H1 (cell line): Measurements from ENCODE around the gene USHBP1. TPM values are rescaled to one million over a fixed set of nuclear protein-coding genes. Genes with fewer than 3 reads are reported as not detected.

Source experiments
- polyA plus RNA-seq, 7 experiments: library from polyadenylated mRNA; depleted of rRNA in 3 of 7; stranded (reverse) in 5 of 7; unstranded in 2 of 7; fragments of >200 nt in 5 of 7; fragments of 200-250 nt in 2 of 7; gene quantifications; 1 replicate in 5 of 7; 2 replicates in 1 of 7; 4 replicates in 1 of 7; pipeline versions ENCODE4 v1.2.1 to v1.2.3, GENCODE V29; 2011 to 2013; ENCODE audit warnings: missing spikeins in 2 of 7, mixed read lengths in 2 of 7
- total RNA-seq: library from RNA; stranded (reverse); fragmentation: NEBNext Ultra II Directional; extraction: Animal tissue kit (Norgen Biotek cat#: 25700); gene quantifications from 2 replicates; pipeline ENCODE4 v1.2.1, GENCODE V29; 2021

The USHBP1 gene
- total and polyA plus RNA-seq, 2 of the 8 experiments (the other 6 are each of a cell fraction or from before 2014, with no cell fraction given): 5.0 to 7.5 TPM

Other genes with a start within 250 kb of the USHBP1 start
- gene CPAMD8, start 237.9 kb downstream of the USHBP1 start, total RNA-seq: 9.2 and 11.1 TPM in 2 replicates
- gene CPAMD8, start 237.9 kb downstream of the USHBP1 start, polyA plus RNA-seq (2011; rRNA removed): 6.1 and 11.2 TPM in 2 replicates
- 23.2 and 23.5 TPM in 2 replicates for gene HAUS8, start 189.3 kb downstream of the USHBP1 start, total RNA-seq
- gene HAUS8, start 189.3 kb downstream of the USHBP1 start, polyA plus RNA-seq (2011; rRNA removed): 18.4 and 18.9 TPM in 2 replicates
- gene MYO9B, start 189.0 kb downstream of the USHBP1 start, total RNA-seq: 76.8 and 77.1 TPM in 2 replicates
- gene MYO9B, start 189.0 kb downstream of the USHBP1 start, polyA plus RNA-seq (2011; rRNA removed): 27.6 and 40.0 TPM in 2 replicates
- 8.7 and 11.8 TPM in 2 replicates for gene USE1, start 49.4 kb downstream of the USHBP1 start, total RNA-seq
- gene USE1, start 49.4 kb downstream of the USHBP1 start, polyA plus RNA-seq (2011; rRNA removed): 13.9 and 16.6 TPM in 2 replicates
- gene OCEL1, start 38.5 kb downstream of the USHBP1 start, total RNA-seq: 32.1 and 32.6 TPM in 2 replicates
- 13.3 and 20.2 TPM in 2 replicates for gene OCEL1, start 38.5 kb downstream of the USHBP1 start, polyA plus RNA-seq (2011; rRNA removed)
- gene NR2F6, start 18.8 kb downstream of the USHBP1 start, total RNA-seq: 114 and 121 TPM in 2 replicates
- gene NR2F6, start 18.8 kb downstream of the USHBP1 start, polyA plus RNA-seq (2011; rRNA removed): 99.7 and 147 TPM in 2 replicates
- 127 and 134 TPM in 2 replicates for gene BABAM1, start 2.7 kb upstream of the USHBP1 start, total RNA-seq
- 133 and 153 TPM in 2 replicates for gene BABAM1, start 2.7 kb upstream of the USHBP1 start, polyA plus RNA-seq (2011; rRNA removed)
- gene ANKLE1, start 17.2 kb upstream of the USHBP1 start, total RNA-seq: 6.1 and 6.8 TPM in 2 replicates
- 9.6 and 14.2 TPM in 2 replicates for gene ANKLE1, start 17.2 kb upstream of the USHBP1 start, polyA plus RNA-seq (2011; rRNA removed)
- 11.3 and 14.5 TPM in 2 replicates for gene ABHD8, start 38.7 kb upstream of the USHBP1 start, total RNA-seq
- 18.7 and 28.5 TPM in 2 replicates for gene ABHD8, start 38.7 kb upstream of the USHBP1 start, polyA plus RNA-seq (2011; rRNA removed)
- 99.6 and 100 TPM in 2 replicates for gene MRPL34, start 41.1 kb upstream of the USHBP1 start, total RNA-seq
- gene MRPL34, start 41.1 kb upstream of the USHBP1 start, polyA plus RNA-seq (2011; rRNA removed): 91.9 and 123 TPM in 2 replicates
- 34.5 and 35.9 TPM in 2 replicates for gene DDA1, start 44.8 kb upstream of the USHBP1 start, total RNA-seq
- 29.2 and 30.0 TPM in 2 replicates for gene DDA1, start 44.8 kb upstream of the USHBP1 start, polyA plus RNA-seq (2011; rRNA removed)
- 20.7 and 21.4 TPM in 2 replicates for gene ANO8, start 70.1 kb upstream of the USHBP1 start, total RNA-seq
- gene ANO8, start 70.1 kb upstream of the USHBP1 start, polyA plus RNA-seq (2011; rRNA removed): 9.5 and 17.3 TPM in 2 replicates
- 52.7 and 56.0 TPM in 2 replicates for gene GTPBP3, start 72.8 kb upstream of the USHBP1 start, total RNA-seq
- 30.4 and 50.7 TPM in 2 replicates for gene GTPBP3, start 72.8 kb upstream of the USHBP1 start, polyA plus RNA-seq (2011; rRNA removed)
- 0.27 TPM in 1 of 2 replicates, not detected in the other for gene PLVAP, start 112.6 kb upstream of the USHBP1 start, total RNA-seq
- 0.32 and 0.35 TPM in 2 replicates for gene PLVAP, start 112.6 kb upstream of the USHBP1 start, polyA plus RNA-seq (2011; rRNA removed)
- not detected in 2 replicates for gene CCDC194, start 129.5 kb upstream of the USHBP1 start, total RNA-seq
- 0.33 and 0.74 TPM in 2 replicates for gene CCDC194, start 129.5 kb upstream of the USHBP1 start, polyA plus RNA-seq (2011; rRNA removed)
- 16.8 and 18.1 TPM in 2 replicates for gene BST2, start 140.9 kb upstream of the USHBP1 start, total RNA-seq
- gene BST2, start 140.9 kb upstream of the USHBP1 start, polyA plus RNA-seq (2011; rRNA removed): 72.8 and 117 TPM in 2 replicates
- 36.8 and 37.9 TPM in 2 replicates for gene MVB12A, start 155.3 kb upstream of the USHBP1 start, total RNA-seq
- 76.6 and 97.7 TPM in 2 replicates for gene MVB12A, start 155.3 kb upstream of the USHBP1 start, polyA plus RNA-seq (2011; rRNA removed)
- 1.4 and 1.6 TPM in 2 replicates for gene TMEM221, start 183.9 kb upstream of the USHBP1 start, total RNA-seq
- 2.0 and 2.9 TPM in 2 replicates for gene TMEM221, start 183.9 kb upstream of the USHBP1 start, polyA plus RNA-seq (2011; rRNA removed)
- gene NXNL1, start 196.2 kb upstream of the USHBP1 start, total RNA-seq: not detected in 2 replicates
- gene NXNL1, start 196.2 kb upstream of the USHBP1 start, polyA plus RNA-seq (2011; rRNA removed): not detected in 2 replicates
- 7.3 and 7.5 TPM in 2 replicates for gene SLC27A1, start 205.8 kb upstream of the USHBP1 start, total RNA-seq
- 9.1 and 12.2 TPM in 2 replicates for gene SLC27A1, start 205.8 kb upstream of the USHBP1 start, polyA plus RNA-seq (2011; rRNA removed)
- 67.5 and 72.8 TPM in 2 replicates for gene PGLS, start 246.9 kb upstream of the USHBP1 start, total RNA-seq
- 164 and 193 TPM in 2 replicates for gene PGLS, start 246.9 kb upstream of the USHBP1 start, polyA plus RNA-seq (2011; rRNA removed)